ENCODE measurements around the gene BLNK.

The BLNK gene

GRCh38 chr10:96222908-96223307 lies 48.5 kb downstream of the BLNK start:
- H3K4me3 ChIP-seq (ENCODE audit: control insufficient read depth, low read depth, low read length) = no peak overlapping the region
- DNase-seq (ENCODE audit: low read depth) = no peak
- no peak for TF ChIP-seq CTCF (IDR thresholded peaks at IDR 0.05; ENCODE audit: control insufficient read depth, insufficient read depth, low read depth, low read length, missing control alignments)

- no peak for DNase-seq (ENCODE audit: low read depth)
- no peak overlapping the region for H3K4me3 ChIP-seq (ENCODE audit: control insufficient read depth, low read depth, low read length)
- TF ChIP-seq CTCF (IDR thresholded peaks at IDR 0.05; ENCODE audit: control insufficient read depth, insufficient read depth, low read depth, low read length, missing control alignments) = no peak
Measured at GRCh38 chr10:96222441-96222840, 48.9 kb downstream of the BLNK start.

GRCh38 chr10:96218826-96219225 lies 52.5 kb downstream of the BLNK start:
- H3K4me3 ChIP-seq (ENCODE audit: control insufficient read depth, low read depth, low read length) = no peak overlapping the region
- no peak for DNase-seq (ENCODE audit: low read depth)
- no peak for TF ChIP-seq CTCF (IDR thresholded peaks at IDR 0.05; ENCODE audit: control insufficient read depth, insufficient read depth, low read depth, low read length, missing control alignments)

- DNase-seq (ENCODE audit: low read depth) = no peak
- no peak overlapping the region for H3K4me3 ChIP-seq (ENCODE audit: control insufficient read depth, low read depth, low read length)
- no peak for TF ChIP-seq CTCF (IDR thresholded peaks at IDR 0.05; ENCODE audit: control insufficient read depth, insufficient read depth, low read depth, low read length, missing control alignments)
Measured at GRCh38 chr10:96217711-96218110, 53.7 kb downstream of the BLNK start.

GRCh38 chr10:96216775-96217174 lies 54.6 kb downstream of the BLNK start:
- TF ChIP-seq CTCF (IDR thresholded peaks at IDR 0.05; ENCODE audit: control insufficient read depth, insufficient read depth, low read depth, low read length, missing control alignments) = no peak
- no peak overlapping the region for H3K4me3 ChIP-seq (ENCODE audit: control insufficient read depth, low read depth, low read length)
- DNase-seq (ENCODE audit: low read depth) = no peak

GRCh38 chr10:96212911-96213310 lies 58.5 kb downstream of the BLNK start:
- no peak for TF ChIP-seq CTCF (IDR thresholded peaks at IDR 0.05; ENCODE audit: control insufficient read depth, insufficient read depth, low read depth, low read length, missing control alignments)

GRCh38 chr10:96211764-96212163 lies 59.6 kb downstream of the BLNK start:
- no peak for DNase-seq (ENCODE audit: low read depth)
- TF ChIP-seq CTCF (IDR thresholded peaks at IDR 0.05; ENCODE audit: control insufficient read depth, insufficient read depth, low read depth, low read length, missing control alignments) = no peak
- H3K4me3 ChIP-seq (ENCODE audit: control insufficient read depth, low read depth, low read length) = no peak overlapping the region

More at GRCh38 chr10:96212911-96213310, 58.5 kb downstream of the BLNK start:
- DNase-seq (ENCODE audit: low read depth) = no peak
- H3K4me3 ChIP-seq (ENCODE audit: control insufficient read depth, low read depth, low read length) = no peak overlapping the region

Data from AG09309 (cell line).